ENCODE data around the gene VAT1L. TPM values are rescaled to one million over a fixed set of nuclear protein-coding genes. Genes with fewer than 3 reads are reported as not detected.

Gene VAT1L
- total RNA-seq, 2 donors from 2014 or later: 0.33 to 2.3 TPM

GRCh38 chr16:77877712-77878347 lies 89.5 kb downstream of the VAT1L start:
- intact Hi-C loops (cut with DNase I): no loop called here
- WGBS, 2 donors: 53 to 67% methylated on average over 7 of the region's 7 CpGs
- TF ChIP-seq POLR2A (IDR thresholded peaks at IDR 0.05): no peak
- TF ChIP-seq CTCF (IDR thresholded peaks at IDR 0.05): no peak

GRCh38 chr16:77881355-77882030 lies 93.1 kb downstream of the VAT1L start:
- no peak overlapping the region for H3K27ac ChIP-seq
- no peak for ATAC-seq
- 57 to 64% methylated on average over 2 of the region's 2 CpGs for WGBS, 2 donors
- H3K27me3 ChIP-seq: no peaks in the 10 kb centered on the region
- no peaks in the 10 kb centered on the region for H3K4me1 ChIP-seq
- no peak overlapping the region for H3K4me3 ChIP-seq
- intact Hi-C loops (cut with DNase I): no loop called here
- H3K36me3 ChIP-seq (replicated peaks in 1 of 2; ENCODE audit: insufficient read depth in 1 of 2, low read depth in 2 of 2): no peaks in the 10 kb centered on the region
- TF ChIP-seq CTCF (IDR thresholded peaks at IDR 0.05): no peak
- no peak for TF ChIP-seq POLR2A (IDR thresholded peaks at IDR 0.05)
- H3K9me3 ChIP-seq: no peaks in the 10 kb centered on the region
- no peak for DNase-seq

More at GRCh38 chr16:77877712-77878347, 89.5 kb downstream of the VAT1L start:
- Histone ChIP-seq H3K4me1 (no peaks in the 10 kb centered on the region), H3K27me3 (no peaks in the 10 kb centered on the region), H3K9me3 (no peaks in the 10 kb centered on the region), H3K4me3 (no peak overlapping the region), H3K27ac (no peak overlapping the region), H3K36me3 (replicated peaks in 1 of 2; ENCODE audit: insufficient read depth in 1 of 2, low read depth in 2 of 2) (no peaks in the 10 kb centered on the region)
- DNase-seq (no peak), ATAC-seq (no peak)

- Histone ChIP-seq H3K36me3 (replicated peaks in 1 of 2; ENCODE audit: insufficient read depth in 1 of 2, low read depth in 2 of 2) (no peaks in the 10 kb centered on the region), H3K27me3 (peaks cover 0 to 3% of the 10 kb centered on the region in 2 donors), H3K27ac (no peak overlapping the region), H3K4me1 (no peaks in the 10 kb centered on the region), H3K9me3 (no peaks in the 10 kb centered on the region), H3K4me3 (no peak overlapping the region)
- TF ChIP-seq POLR2A (IDR thresholded peaks at IDR 0.05) (no peak), CTCF (IDR thresholded peaks at IDR 0.05) (no peak)
- intact Hi-C loops (cut with DNase I): no loop called here
- WGBS, 2 donors: 73 to 81% methylated on average over 1 of the region's 1 CpG
- ATAC-seq (no peak), DNase-seq (no peak)
Measured at GRCh38 chr16:77882358-77882757, 94.0 kb downstream of the VAT1L start.

- WGBS, 2 donors: 60 to 61% methylated on average over 6 of the region's 6 CpGs
- Histone ChIP-seq H3K4me1 (no peaks in the 10 kb centered on the region), H3K36me3 (replicated peaks in 1 of 2; ENCODE audit: insufficient read depth in 1 of 2, low read depth in 2 of 2) (no peaks in the 10 kb centered on the region), H3K27ac (no peak overlapping the region), H3K4me3 (no peak overlapping the region), H3K27me3 (peaks cover 0 to 3% of the 10 kb centered on the region in 2 donors), H3K9me3 (no peaks in the 10 kb centered on the region)
- TF ChIP-seq POLR2A (IDR thresholded peaks at IDR 0.05): no peak
- TF ChIP-seq CTCF (IDR thresholded peaks at IDR 0.05): no peak
- DNase-seq (no peak), ATAC-seq (no peak)
- intact Hi-C loops (cut with DNase I): no loop called here
Measured at GRCh38 chr16:77885571-77886295, 97.4 kb downstream of the VAT1L start.
